Activated CD8-positive, alpha-beta memory T cell treated with anti-CD3 and anti-CD28 coated beads, Interleukin-2, amount 50 U/mL, for 48 hours (primary cell): ENCODE results near the gene TUBA4A.
"Not testable (repeated sequence)": the region's sequence is repeated elsewhere in the genome, so short reads cannot be mapped to it uniquely, and the experiment has no call there.

ENCODE experiments used
- DNase-seq: peaks from one replicate; pipeline ENCODE4 v3.0.0-alpha.2; 2020

TUBA4A gene

DNA sequence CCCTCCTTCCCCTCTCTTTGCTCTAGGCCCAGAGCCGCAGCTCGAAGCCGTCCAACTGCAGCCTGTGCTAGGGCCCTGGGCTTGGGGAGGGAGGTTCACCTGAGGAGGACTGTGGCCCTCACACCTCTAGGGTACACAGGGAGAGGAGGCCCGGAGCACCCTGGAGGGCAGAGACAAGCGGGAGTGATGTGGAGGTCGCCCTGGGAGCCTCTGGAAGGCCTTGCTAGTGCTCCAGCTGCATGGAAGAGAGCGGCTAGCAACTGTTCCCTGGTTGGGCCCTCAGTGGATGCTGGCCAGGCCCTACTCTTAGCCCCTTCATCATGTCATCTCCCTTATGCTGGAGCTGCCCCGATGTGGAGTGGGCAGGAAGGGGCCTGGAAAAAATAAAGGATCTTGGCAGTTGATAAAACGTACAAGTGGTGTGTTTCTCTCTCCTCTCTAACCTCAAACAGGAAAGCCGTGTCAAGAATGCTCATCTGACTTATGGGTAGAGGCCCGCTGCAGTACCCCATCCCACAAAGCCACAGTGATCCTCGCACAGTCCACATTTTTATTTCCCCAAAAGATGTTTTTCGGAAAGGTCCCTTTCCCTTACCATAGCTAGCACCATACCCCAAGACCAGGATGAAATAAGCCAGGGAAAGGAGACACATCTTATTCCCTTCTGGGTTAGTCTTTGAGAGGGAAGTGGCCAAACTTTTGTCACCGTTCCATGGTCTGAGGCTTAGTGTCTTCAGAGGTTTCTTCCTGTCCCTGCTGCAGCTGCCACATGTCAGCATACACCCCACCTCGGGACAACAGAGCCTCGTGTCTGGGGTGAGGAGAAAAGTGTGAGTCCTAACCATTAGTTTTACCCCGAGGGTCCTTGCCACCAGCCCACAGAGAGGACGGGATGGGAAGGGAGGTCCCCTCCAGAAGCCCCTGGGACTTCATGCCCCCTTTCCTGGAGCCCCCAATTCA is 44.2 kb downstream of the TUBA4A start:
- no peak for DNase-seq

GRCh38 chr2:219207884-219208740 is 45.6 kb downstream of the TUBA4A start:
- DNase-seq, result no peak

- DNase-seq, result no peak
These were observed 46.4 kb downstream of the TUBA4A start for GRCh38 chr2:219207134-219207883.

- DNase-seq, result peak; percentile 97
These were observed 47.2 kb downstream of the TUBA4A start, which contains the start of gene ZFAND2B for GRCh38 chr2:219206328-219207133. Gene ZFAND2B (plus strand): TSS chr2:219206782. CDS start chr2:219206988, 206 bp downstream.

- DNase-seq, result no peak
These were observed 47.8 kb downstream of the TUBA4A start for GRCh38 chr2:219205981-219206327.

- no peak for DNase-seq
These were observed 48.6 kb downstream of the TUBA4A start for GRCh38 chr2:219205165-219205538.

DNA sequence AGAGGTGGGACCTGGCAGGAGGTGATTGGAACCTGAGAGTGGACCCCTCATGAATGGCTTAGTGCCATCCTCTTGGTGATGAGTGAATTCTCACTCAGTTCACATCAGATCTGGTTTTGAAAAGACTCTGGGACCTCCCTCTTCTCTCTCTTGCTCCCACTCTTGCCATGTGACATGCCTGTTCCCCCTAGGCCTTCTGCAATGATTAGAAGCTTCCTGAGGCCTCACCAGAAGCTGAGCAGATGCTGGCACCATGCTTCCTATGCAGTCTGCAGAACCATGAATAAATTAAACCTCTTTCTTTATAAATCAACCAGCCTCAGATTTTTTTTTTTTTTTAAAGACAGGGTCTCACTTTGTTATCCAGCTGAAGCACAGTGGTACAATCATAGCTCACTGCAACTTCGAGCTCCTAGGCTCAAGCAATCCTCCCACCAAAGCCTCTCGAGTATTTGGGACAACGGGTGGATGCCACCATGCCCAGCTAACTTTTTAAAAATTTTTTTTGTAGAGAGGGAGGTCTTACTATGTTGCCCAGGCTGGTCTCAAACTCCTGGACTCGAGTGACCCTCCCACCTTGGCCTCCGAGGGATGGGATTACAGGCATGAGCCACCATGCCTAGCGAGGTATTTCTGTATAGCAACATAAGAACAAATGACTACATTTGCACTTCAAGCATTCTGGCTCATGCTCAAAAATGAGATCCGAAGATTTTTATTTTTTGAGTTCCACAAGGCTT is 49.1 kb downstream of the TUBA4A start:
- DNase-seq, result no peak

DNA sequence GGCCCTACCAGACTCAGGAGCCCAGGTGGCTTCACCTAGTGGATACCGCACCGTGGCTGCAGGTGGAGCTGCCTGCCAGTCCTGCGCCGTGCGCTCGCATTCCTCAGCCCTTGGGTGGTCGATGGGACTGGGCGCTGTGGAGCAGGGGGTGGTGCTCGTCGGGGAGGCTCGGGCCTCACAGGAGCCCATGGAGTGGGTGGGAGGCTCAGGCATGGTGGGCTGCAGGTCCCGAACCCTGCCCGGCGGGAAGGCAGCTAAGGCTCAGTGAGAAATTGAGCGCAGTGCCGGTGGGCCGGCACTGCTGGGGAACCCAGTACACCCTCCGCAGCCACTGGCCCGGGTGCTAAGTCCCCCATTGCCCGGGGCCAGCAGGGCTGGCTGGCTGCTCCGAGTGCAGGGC is 52.4 kb downstream of the TUBA4A start:
- DNase-seq, result not testable (repeated sequence)

DNA sequence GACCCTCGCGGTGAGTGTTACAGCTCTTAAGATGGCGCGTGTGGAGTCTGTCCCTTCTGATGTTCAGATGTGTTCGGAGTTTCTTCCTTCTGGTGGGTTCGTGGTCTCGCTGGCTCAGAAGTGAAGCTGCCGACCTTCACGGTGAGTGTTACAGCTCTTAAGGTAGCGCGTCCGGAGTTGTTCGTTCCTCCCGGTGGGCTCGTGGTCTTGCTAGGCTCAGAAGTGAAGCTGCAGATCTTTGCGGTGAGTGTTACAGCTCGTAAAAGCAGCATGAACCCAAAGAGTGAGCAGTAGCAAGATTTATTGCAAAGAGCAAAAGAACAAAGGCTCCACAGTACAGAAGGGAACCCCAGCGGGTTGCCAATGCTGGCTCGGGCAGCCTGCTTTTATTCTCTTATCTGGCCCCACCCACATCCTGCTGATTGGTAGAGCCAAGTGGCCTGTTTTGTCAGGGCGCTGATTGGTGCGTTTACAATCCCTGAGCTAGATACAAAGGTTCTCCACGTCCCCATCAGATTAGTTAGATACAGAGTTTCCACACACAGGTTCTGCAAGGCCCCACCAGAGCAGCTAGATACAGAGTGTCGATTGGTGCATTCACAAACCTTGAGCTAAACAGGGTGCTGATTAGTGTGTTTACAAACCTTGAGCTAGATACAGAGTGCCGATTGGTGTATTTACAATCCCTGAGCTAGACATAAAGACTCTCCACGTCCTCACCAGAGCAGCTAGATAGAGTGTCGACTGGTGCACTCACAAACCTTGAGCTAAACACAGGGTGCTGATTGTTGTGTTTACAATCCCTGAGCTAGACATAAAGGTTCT is 53.0 kb downstream of the TUBA4A start:
- DNase-seq, result peak; percentile 75
